HTERT RPE-1 (cell line): ENCODE results near the gene MEGF11.

Experiments used
- in situ Hi-C: fragments of 300-500 bp; cut with MboI; formaldehyde crosslinking; loops from 4 replicates; pipeline ENCODE4 v1.14.3; 2020; ENCODE audit warnings: low sequenced_read_pairs

MEGF11 gene

GRCh38 chr15:66253418-66254088, at the start of gene MEGF11:
Gene MEGF11, minus strand, starts transcription at chr15:66253750. Its CDS starts 125,347 bp downstream, at chr15:66128403.
- in situ Hi-C loops, result no loop called here

- in situ Hi-C loops, result no loop called here
These were observed 49.1 kb upstream of the MEGF11 start for GRCh38 chr15:66302489-66303278.

GRCh38 chr15:66298803-66299251, 45.3 kb upstream of the MEGF11 start:
- in situ Hi-C loops, result no loop called here

- in situ Hi-C loops, result no loop called here
These were observed 42.6 kb upstream of the MEGF11 start for GRCh38 chr15:66296186-66296585.

GRCh38 chr15:66294932-66295235, 41.3 kb upstream of the MEGF11 start:
- in situ Hi-C loops, result no loop called here

DNA sequence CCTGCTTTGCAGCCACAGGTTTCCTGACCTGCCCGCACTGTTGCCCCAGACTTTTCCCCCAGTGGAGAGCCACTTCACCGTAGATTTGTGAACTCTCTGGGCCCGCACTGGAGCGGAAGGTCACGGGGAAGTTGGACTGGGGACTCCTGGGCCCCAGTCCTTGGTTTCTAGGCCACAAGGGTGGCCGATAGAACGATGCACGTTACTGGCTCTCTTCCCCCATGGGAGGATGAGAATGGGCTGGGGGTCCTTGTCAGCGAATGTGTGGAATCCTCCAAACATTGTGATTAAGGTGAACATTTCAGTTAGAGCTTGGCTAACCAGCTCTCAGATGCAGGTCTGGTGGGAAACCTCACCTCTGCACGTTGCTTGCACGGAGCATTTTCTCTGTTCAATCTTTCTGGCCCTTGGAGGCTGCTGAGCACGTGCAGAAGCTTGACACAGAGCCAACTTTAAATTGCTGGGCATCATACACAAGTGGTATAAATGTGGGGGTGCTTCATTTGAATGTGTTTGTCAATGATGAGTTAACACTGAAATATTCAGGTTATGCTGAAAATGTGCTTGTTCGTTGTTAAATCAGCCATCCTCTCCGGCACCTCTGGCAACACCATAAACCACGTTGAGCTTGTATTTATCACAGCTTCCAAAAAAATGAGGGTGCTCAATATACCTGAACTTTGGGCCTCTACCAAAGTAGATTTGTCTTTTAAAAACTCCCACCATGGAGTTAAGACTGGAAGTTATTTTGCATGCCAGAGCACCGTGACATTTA, 40.8 kb upstream of the MEGF11 start:
- in situ Hi-C loops, result no loop called here

- in situ Hi-C loops, result no loop called here
These were observed 40.0 kb upstream of the MEGF11 start, which contains the start of gene DIS3L for GRCh38 chr15:66293419-66294156. Gene DIS3L, plus strand, starts transcription at chr15:66293568. Its CDS starts 29 bp downstream, at chr15:66293597.

DNA sequence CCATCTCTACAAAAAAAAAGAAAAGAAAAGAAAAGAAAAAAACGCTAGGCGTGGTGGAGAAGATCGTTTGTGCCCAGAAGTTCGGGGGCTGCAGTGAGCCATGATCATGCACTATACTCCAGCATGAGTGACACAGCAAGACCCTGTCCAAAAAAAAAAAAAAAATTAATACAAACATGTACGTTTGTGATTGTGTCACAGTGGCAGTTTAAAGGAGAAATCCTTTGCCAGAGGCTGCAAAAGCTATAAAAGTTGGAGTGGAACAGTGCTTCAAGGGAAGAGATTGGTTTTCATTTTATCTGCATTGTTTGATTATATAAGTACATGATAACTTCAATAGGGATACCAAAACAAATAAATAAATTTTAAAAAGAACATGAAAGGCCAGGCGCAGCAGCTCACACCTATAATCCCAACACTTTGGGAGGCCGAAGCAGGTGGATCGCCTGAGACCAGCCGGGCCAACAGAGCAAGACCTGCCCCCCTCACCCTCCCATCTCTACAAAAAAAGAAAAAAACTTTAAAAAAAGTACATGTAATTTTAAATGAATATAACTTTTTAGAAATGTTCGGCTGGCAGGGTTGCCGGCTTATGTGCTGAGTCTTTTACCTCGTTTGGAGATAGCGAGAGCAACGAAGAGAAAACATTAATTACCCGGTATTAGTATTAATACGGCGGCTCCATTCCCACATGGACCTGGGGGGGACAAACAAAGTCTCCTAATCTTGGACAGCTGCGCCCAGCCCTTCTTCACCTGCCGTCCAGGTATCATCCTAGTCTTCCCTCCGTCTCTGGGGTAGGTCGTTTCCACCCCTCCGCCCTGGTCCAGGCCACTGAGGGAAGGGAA, 39.2 kb upstream of the MEGF11 start:
- in situ Hi-C loops, result no loop called here

- in situ Hi-C loops, result no loop called here
These were observed 38.4 kb upstream of the MEGF11 start for GRCh38 chr15:66291816-66292570.

GRCh38 chr15:66290518-66290917, 37.0 kb upstream of the MEGF11 start:
- in situ Hi-C loops, result no loop called here

- in situ Hi-C loops, result no loop called here
These were observed 36.5 kb upstream of the MEGF11 start for GRCh38 chr15:66290007-66290406.

GRCh38 chr15:66288551-66289185, 35.1 kb upstream of the MEGF11 start:
- in situ Hi-C loops, result no loop called here

GRCh38 chr15:66288093-66288492, 34.5 kb upstream of the MEGF11 start:
- in situ Hi-C loops, result no loop called here

DNA sequence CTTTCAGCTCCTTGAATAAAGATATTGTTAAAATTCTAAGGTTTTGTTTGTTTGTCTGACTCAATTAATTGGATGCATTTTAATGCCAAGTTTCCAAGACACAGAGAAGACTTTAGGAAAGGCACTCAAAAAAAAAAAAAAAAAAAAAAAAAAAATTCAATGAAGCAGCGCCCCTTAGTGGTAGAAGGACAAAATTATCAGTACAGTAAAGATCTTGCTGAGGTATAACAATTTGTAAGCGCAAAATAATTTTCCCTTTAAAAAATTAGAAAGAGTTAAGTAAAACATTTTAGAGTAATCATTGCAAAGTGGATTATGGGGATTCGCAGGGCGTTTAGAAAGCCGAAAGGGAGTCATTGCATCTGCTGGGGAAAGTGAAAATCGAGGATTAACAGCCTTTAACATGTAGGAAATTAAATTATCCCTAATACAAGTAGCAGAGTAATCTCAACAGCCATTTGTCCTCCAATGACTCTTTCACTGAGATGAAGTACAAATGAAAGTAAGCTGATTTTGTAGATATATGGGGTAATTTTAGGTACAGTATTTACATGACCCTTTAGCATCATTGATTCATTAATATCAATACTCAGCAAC, 34.0 kb upstream of the MEGF11 start:
- in situ Hi-C loops, result no loop called here

DNA sequence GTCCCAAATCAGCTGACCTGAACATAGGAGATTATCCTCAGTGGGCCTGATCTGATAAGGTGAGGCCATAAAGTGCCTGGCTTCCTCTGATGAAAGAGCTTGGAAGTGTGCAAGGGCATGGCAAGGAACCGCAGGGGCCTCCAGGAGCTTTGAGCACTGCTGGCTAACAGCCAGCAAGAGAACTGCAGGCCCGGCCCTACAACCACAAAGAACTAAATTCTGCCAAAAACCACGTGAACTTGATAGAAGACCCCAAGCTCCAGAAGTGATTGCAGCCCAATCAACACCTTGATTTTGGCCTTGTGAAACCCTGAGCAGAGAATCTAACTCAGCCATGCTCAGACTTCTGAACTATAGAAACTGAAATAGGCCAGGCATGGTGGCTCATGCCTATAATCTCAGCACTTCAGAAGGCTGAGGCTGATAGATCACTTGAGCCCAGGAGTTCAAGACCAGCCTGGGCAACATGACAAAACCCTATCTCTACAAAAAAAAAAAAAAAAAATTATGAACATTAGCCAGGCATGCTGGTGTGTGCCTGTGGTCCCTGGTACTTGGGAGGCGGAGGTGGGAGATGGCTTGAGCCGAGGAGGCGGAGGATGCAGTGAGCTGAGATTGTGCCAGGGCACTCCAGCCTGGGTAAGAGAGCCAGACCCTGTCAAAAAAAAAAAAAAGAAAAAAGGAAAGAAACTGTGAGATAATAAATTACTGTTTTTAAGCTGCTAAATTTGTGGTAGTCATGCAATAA, 32.2 kb upstream of the MEGF11 start:
- in situ Hi-C loops, result no loop called here

GRCh38 chr15:66284271-66284670, 30.7 kb upstream of the MEGF11 start:
- in situ Hi-C loops, result no loop called here

- in situ Hi-C loops, result no loop called here
These were observed 25.1 kb upstream of the MEGF11 start for GRCh38 chr15:66278671-66279070.

GRCh38 chr15:66278056-66278455, 24.5 kb upstream of the MEGF11 start:
- in situ Hi-C loops, result no loop called here
